Right kidney (tissue), 1 donor: ENCODE results near the gene FLT3.

Source experiments
- DNase-seq: peaks from one replicate; pipeline ENCODE4 v3.0.0-alpha.2; 2016

FLT3 gene

DNA sequence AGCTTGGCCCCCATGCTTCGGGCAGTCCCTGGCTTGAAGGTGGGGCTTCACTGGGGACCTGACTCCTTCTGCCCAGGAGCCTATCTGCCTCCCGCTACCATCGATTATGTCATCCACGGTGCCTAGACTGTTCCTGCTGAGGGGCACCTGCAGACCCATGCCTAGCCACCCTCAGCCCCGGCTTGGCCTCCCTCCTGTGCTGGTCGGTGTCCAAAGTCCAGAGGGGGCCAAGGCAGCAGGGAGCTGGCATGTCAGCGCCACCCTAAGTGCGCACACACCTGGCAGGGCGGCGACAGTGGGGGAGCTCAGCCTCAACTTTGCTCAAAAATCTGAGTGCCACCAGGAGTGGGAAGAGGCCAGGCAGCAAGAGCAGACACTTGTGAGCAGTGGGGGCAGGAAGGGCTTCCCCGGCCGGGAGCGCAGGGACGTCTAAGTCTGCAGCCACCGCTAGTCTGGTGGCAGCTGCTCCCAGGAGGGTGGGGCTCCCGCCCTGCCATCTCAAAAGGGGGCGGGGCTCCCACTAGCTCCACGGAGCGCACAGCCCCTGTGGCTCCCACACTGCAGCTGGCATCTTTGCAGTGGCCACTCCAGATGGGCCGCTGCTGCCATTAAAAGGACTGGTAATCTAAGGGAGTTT lies 98.4 kb downstream of the FLT3 start:
- no peak for DNase-seq

DNA sequence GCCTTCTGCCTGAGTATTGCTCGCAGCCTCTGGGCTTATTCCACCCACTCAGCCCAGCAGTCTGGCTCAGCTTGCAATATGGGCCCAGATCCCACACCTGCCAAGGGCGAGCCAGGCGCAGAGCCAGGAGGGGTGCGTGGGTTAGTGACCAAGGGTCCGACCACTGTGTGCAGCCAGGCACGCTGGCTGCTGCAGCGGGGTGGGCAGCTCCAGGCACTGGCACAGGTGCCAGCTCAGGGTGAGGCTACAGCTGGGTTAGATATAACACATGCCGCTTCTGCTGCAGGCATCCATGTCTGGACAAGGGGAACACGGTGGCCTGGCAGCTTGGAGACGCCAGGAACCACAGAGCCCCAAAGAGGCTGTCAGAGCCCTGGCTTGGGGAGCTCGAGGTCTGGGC lies 99.3 kb downstream of the FLT3 start:
- DNase-seq: no peak

- DNase-seq: no peak
Observed at GRCh38 chr13:28000567-28000966, 99.8 kb downstream of the FLT3 start.

GRCh38 chr13:27997904-27998522 lies 102.4 kb downstream of the FLT3 start:
- no peak for DNase-seq

- no peak for DNase-seq
Observed at GRCh38 chr13:27991881-27992280, 108.5 kb downstream of the FLT3 start.

DNA sequence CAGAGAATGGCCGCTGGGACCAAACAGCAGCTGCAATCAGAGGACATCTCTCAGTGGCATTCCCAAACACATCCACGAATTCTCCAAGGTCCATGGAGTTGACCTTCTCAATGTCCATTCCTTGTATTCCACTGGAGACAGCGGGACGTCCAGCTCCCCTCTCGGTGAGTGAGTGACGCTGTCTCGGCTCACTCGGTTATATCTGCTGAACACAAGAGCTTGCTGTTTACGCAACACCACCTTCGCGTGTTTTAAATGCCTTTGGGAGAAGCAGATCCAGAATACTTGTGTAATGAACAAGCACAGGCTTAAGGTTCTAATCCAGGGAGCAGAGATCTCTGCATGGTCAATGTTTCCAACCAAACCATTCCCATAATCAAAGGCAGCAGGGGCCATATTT lies 111.9 kb downstream of the FLT3 start, which contains the start of gene URAD:
Gene URAD, minus strand, starts transcription at position 174 of the 400 bp plus-strand sequence. Its CDS starts 56 bp downstream, at position 118.
- no peak for DNase-seq

GRCh38 chr13:27985600-27985999 lies 114.8 kb downstream of the FLT3 start:
- no peak for DNase-seq

GRCh38 chr13:27982361-27982760 lies 118.0 kb downstream of the FLT3 start:
- DNase-seq: no peak

GRCh38 chr13:27981006-27981708 lies 119.2 kb downstream of the FLT3 start:
- no peak for DNase-seq

GRCh38 chr13:27980280-27980998 lies 119.9 kb downstream of the FLT3 start:
- peak; percentile 47 for DNase-seq

GRCh38 chr13:27979765-27980279 lies 120.6 kb downstream of the FLT3 start:
- DNase-seq: no peak

DNA sequence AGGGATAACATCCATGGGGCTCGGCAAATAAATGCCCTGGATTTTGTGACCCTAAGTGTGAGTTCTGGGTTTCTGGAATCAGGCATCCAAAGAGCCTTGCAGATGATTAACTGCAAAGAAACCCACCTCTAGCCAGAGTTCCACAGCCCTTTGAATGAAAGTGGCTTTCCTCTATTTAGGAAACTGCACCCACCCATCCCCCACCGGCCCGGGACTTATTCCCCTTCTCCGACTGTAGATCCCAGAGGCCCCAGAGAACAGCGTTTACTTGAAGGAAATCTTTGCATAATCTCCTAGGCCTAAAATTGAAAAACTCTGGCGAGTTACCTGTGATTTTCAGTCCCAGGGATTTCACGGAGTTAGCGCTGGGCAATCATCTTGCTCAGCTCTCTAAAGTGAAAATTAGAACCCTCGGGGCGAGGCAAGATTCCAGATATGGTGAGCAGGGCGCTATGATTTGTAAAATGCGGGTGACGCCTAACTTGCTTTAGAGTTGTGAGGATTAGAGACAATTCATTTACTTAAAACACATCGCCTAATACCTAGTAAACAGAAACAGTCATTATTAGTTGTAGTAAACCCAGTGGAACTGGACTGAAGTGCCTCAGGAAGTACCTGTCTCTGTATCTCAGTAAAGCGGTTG lies 121.3 kb downstream of the FLT3 start:
- no peak for DNase-seq

GRCh38 chr13:27978301-27978968 lies 121.9 kb downstream of the FLT3 start:
- DNase-seq: no peak

DNA sequence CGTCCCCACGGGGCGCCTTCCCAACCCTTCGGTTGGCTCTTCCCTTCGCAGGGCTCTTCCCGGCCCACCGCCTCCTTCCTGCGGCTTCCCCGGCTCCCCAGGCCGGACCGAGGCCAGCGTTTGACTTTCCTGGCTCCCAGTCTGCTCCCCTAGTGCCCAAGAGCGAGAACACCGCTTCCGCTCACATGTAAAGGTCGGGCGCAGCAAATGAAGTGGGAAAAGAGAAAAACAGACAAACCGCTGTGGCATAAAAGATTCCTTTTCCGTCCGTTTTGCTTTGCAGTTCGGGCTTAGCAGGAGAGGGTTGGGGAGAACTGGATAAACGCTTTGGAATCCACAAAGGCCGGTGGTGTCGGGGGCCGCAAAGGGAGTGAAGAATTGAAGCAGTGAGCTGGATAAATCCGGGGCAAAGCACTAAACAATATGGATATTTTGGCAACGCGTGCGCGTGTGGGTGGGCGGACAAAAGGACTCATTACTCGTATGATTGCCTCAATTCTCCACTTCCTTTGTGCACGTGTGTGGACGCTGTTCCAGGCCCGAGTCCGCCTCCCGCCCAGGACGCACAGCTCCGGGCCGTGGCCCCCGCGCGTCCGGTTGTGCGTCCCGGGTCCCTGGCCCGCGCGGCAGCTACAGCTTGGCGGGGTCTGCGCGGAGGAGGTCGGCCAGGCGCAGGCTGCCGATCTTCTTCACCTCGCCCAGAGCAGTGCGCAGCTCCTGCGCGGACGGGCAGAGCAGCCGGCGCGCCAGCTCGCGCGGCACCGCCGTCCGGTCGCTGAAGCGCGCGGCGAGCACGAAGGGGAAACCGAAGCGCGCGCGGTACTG lies 122.7 kb downstream of the FLT3 start:
- peak; percentile 67 for DNase-seq

- no peak for DNase-seq
Observed at GRCh38 chr13:27976362-27977091, 123.8 kb downstream of the FLT3 start.

GRCh38 chr13:27975564-27976361 lies 124.6 kb downstream of the FLT3 start:
- peak; percentile 40 for DNase-seq

GRCh38 chr13:27973961-27974662 lies 126.3 kb downstream of the FLT3 start:
- no peak for DNase-seq

- no peak for DNase-seq
Observed at GRCh38 chr13:27973291-27973690, 127.1 kb downstream of the FLT3 start.

- no peak for DNase-seq
Observed at GRCh38 chr13:27972478-27972820, 127.9 kb downstream of the FLT3 start.
